DOHH2 (cell line): ENCODE results near the gene NELFCD.

Source experiments
- CTCF ChIP-seq: fragments of 200-600 bp; sonication (generic); IDR thresholded peaks from one replicate; pipeline ENCODE4 v1.5.1; 2014; ENCODE audit warnings: antibody characterized with exemption, mild to moderate bottlenecking, low read depth, low read length; ENCODE audit not compliant: poor library complexity, severe bottlenecking
- EZH2phosphoT487 ChIP-seq: fragments of 200-600 bp; sonication (generic); IDR thresholded peaks from 2 replicates; pipeline ENCODE4 v1.6.1; 2017; ENCODE audit warnings: borderline replicate concordance, mild to moderate bottlenecking, antibody characterized with exemption, low read length, moderate library complexity, mixed read lengths

- no peak for TF ChIP-seq CTCF
- TF ChIP-seq EZH2phosphoT487: no peak
Observed at GRCh38 chr20:58953050-58953449, 28.0 kb upstream of the NELFCD start.
